Mucosa of descending colon (tissue), 3 donors: ENCODE results near the gene MEX3D. TPM values are rescaled to one million over a fixed set of nuclear protein-coding genes. Genes with fewer than 3 reads are reported as not detected.

Source experiments
- ATAC-seq: fragments of 200-7000 bp; cut with Tn5 transposase; one replicate; pipeline ENCODE4 v1.9.1; 2020; ENCODE audit warnings: mild to moderate bottlenecking, moderate library complexity
- DNase-seq, 3 donors: peaks; one replicate each; pipeline ENCODE4 v3.0.0-alpha.2; 2020
- H3K36me3 ChIP-seq: fragments of 200-600 bp; one replicate; pipeline ENCODE4 v1.8.0; 2021; ENCODE audit warnings: low read depth, mild to moderate bottlenecking
- H3K4me1 ChIP-seq: fragments of 200-600 bp; one replicate; pipeline ENCODE4 v1.8.0; 2021; ENCODE audit warnings: low read depth, mild to moderate bottlenecking
- H3K4me3 ChIP-seq: fragments of 200-600 bp; one replicate; pipeline ENCODE4 v1.8.0; 2021; ENCODE audit warnings: mild to moderate bottlenecking
- H3K9me3 ChIP-seq: fragments of 200-600 bp; one replicate; pipeline ENCODE4 v1.8.0; 2021; ENCODE audit warnings: mild to moderate bottlenecking
- CTCF ChIP-seq: fragments of 200-600 bp; IDR thresholded peaks from one replicate; pipeline ENCODE4 v1.8.0; 2022; ENCODE audit warnings: antibody characterized with exemption, mild to moderate bottlenecking
- intact Hi-C, 2 donors: fragments of 100-400 bp; cut with DNase I in 1 of 2; cut with micrococcal nuclease in 1 of 2; formaldehyde crosslinking; loops; one replicate each; pipeline versions ENCODE4 v1.11.0 to v1.11.1; 2022; cut with DNase I, micrococcal nuclease
- total RNA-seq, 3 donors: library from RNA; stranded (reverse); fragmentation: NEBNext Ultra II Directional in 2 of 3; extraction: Animal tissue kit (Norgen Biotek cat#: 25700) in 2 of 3; gene quantifications; one replicate each; pipeline versions ENCODE4 v1.2.1 to v1.2.4, GENCODE V29; 2021 to 2023
- donor health status: DM: no; HTN: no; CAD: no; lungs with moderate emphysema.
- donor health status: DM: no; HTN: no; CAD: no.
- donor health status: DM: no; HTN: yes; CAD: no.

Gene MEX3D
- total RNA-seq, 3 donors from 2014 or later, result 21.3 to 28.1 (median 21.5) TPM

DNA sequence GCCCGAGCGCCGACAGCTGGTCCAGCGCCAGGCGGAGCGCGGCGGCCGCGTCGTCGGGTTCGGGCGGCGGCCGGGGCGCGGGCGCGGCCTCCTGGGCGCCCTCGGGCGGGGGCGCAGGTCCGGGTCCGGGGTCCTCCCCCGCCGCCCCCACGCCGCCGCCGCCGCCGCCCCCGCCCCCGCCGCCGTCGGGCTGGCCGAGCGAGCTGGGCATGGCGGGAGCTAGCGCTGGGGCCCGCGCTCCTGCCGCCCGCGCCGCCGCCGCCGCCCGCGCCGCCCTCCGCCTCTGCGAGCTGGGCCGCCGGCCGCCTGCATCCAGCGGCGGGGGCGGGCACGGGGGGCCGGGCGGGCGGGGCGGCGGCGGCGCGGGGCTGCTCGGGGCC, 287 bp downstream of the MEX3D start:
- DNase-seq (peak in 1 of 3 donors; percentile 42), ATAC-seq (no peak)
- TF ChIP-seq CTCF, result no peak
- peak overlapping the region; percentile 44 for H3K4me3 ChIP-seq
- H3K9me3 ChIP-seq, result no peaks in the 10 kb centered on the region
- H3K36me3 ChIP-seq, result no peaks in the 10 kb centered on the region
- H3K4me1 ChIP-seq, result peaks cover 8% of the 10 kb centered on the region
- intact Hi-C loops, result no loop called here

DNA sequence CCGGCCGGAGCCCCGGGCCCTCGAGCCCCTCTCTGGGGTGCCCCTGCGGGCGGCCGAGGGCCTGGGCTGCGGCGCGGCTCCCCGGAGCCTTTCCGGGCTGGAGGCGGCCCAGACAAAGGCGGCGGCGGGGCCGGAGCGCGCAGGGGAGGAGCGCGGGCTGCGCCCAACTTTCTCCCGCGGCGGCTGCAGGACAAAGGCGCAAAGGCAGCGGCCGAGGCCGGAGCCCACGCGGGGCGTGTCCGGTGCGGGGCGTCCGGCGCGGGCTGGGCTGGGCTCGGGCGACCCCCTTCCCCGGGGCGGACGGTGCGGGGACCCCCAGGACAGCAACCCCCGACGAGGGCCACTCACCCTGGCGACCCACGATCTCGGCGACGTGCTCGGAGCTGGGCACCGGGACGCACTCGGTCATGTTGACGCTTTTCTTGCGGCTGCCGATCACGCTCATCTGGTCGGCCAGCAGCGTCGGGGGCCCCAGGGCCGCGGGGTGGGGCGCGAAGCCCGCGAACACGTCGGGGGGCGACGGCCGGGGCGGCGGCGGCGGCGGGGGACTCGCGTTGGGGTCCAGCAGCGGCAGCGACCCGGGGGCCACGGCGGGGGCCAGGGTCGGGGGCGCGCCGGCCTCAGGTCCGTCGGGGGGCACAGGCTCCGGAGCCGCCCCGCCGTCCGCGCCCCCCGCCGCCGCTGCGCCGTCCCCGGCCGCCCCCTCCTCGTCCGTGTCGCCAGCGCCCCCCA, 843 bp downstream of the MEX3D start:
- H3K9me3 ChIP-seq, result no peaks in the 10 kb centered on the region
- ATAC-seq (peak; percentile 56), DNase-seq (peak in 1 of 3 donors; percentile 34)
- TF ChIP-seq CTCF, result no peak
- no peaks in the 10 kb centered on the region for H3K36me3 ChIP-seq
- peak overlapping the region; percentile 44 for H3K4me3 ChIP-seq
- peaks cover 8% of the 10 kb centered on the region for H3K4me1 ChIP-seq
- intact Hi-C loops, result no loop called here

GRCh38 chr19:1566392-1567115, 1.6 kb downstream of the MEX3D start:
- intact Hi-C loops, result no loop called here
- no peak for TF ChIP-seq CTCF
- H3K4me3 ChIP-seq, result peak overlapping the region; percentile 44
- no peaks in the 10 kb centered on the region for H3K36me3 ChIP-seq
- peak; percentile 65 to 70 (median 66) for DNase-seq
- peak; percentile 71 for ATAC-seq
- peaks cover 8% of the 10 kb centered on the region for H3K4me1 ChIP-seq
- no peaks in the 10 kb centered on the region for H3K9me3 ChIP-seq

DNA sequence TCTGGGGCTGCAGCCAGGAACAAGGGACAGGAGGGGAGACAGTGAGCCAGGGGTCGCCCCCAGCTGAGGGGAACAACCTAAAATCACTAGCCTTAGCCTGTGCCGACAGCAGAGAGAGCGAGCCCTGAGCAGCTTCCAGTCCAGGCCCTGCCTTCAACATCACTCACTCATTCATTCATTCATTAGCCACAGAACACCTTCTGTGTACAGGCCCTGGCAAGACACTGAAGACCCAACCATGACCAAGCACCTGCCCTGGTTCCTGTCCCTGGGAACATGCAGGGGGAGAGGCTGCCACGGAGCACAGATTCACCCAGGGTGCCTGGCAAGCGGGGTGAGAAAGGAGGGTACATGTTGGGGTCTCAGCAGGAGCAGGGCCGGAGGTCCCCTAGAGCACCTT, 4.9 kb downstream of the MEX3D start:
- intact Hi-C loops, result no loop called here
- Histone ChIP-seq H3K4me3 (no peak overlapping the region), H3K4me1 (no peaks in the 10 kb centered on the region), H3K36me3 (no peaks in the 10 kb centered on the region), H3K9me3 (no peaks in the 10 kb centered on the region)
- DNase-seq (no peak), ATAC-seq (no peak)
- TF ChIP-seq CTCF, result no peak

DNA sequence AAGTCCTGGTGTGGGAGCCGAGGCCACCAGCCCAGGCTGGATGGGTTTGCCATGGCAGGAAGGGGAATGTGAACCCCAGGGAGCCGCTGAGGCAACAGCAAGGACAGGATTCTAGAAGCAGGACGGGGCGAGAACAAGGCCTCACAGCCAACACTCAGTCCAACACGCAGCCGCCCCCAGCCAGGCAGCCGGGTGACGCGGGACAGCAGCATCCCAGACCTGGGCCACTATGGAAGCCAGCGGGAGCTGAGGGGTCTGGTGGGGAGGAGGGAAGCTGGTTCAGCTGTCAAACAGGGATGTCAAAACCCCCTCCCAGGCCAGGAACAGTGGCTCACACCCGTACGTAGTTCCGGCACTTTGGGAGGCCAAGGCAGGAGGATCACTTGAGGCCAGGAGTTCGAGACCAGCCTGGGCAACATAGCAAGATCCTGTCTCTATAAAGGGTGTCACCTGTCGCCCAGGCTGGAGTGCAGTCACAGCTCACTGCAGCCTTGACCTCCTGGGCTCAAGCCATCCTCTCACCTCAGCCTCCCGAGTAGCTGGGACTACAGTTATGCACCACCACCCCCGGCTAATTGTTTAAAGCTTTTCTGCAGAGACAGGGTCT, 6.8 kb downstream of the MEX3D start:
- H3K9me3 ChIP-seq, result no peaks in the 10 kb centered on the region
- no peak overlapping the region for H3K4me3 ChIP-seq
- intact Hi-C loops, result no loop called here
- ATAC-seq, result no peak
- TF ChIP-seq CTCF, result no peak
- no peak for DNase-seq
- no peaks in the 10 kb centered on the region for H3K4me1 ChIP-seq
- no peaks in the 10 kb centered on the region for H3K36me3 ChIP-seq
